Thoracic aorta (tissue), 2 donors: Measurements from ENCODE around the gene HOXA10. TPM values are rescaled to one million over a fixed set of nuclear protein-coding genes. Genes with fewer than 3 reads are reported as not detected.
A peak's percentile ranks its signal among the peaks of the same experiment; 100 is the strongest.

Experiments
- ATAC-seq: fragments of 150-250 bp; one replicate; pipeline ENCODE4 v1.8.0; 2017; ENCODE audit warnings: low read depth; ENCODE audit not compliant: insufficient number of reproducible peaks, low FRiP score
- DNase-seq: peaks from one replicate; pipeline ENCODE4 v3.0.0-alpha.2; 2020; ENCODE audit warnings: low spot score
- H3K27ac ChIP-seq, 2 donors: fragments of 200-600 bp; sonication (generic); 1 replicate in 1 of 2; 2 replicates in 1 of 2; pipeline ENCODE4 v1.5.1; 2016; ENCODE audit warnings: mild to moderate bottlenecking in 2 of 2, moderate library complexity in 2 of 2
- H3K27me3 ChIP-seq: fragments of 200-600 bp; sonication (generic); replicated peaks from 2 replicates; pipeline ENCODE4 v1.6.0; 2016; ENCODE audit warnings: mild to moderate bottlenecking; ENCODE audit not compliant: insufficient read depth
- H3K36me3 ChIP-seq: fragments of 200-600 bp; sonication (generic); one replicate; pipeline ENCODE4 v1.5.1; 2016
- H3K4me1 ChIP-seq, 2 donors: fragments of 200-600 bp; sonication (generic); 1 replicate in 1 of 2; 2 replicates in 1 of 2; pipeline versions ENCODE4 v1.5.1 to v1.6.0; 2016; ENCODE audit warnings: low read depth in 2 of 2, mild to moderate bottlenecking in 1 of 2; ENCODE audit not compliant: control insufficient read depth in 1 of 2
- H3K4me3 ChIP-seq: fragments of 200-600 bp; sonication (generic); 2 replicates; pipeline ENCODE4 v1.5.1; 2016; ENCODE audit warnings: mild to moderate bottlenecking
- H3K9me3 ChIP-seq: fragments of 200-600 bp; sonication (generic); 2 replicates; pipeline ENCODE4 v1.5.1; 2016
- CTCF ChIP-seq: fragments of 200-600 bp; sonication (generic); IDR thresholded peaks from one replicate; pipeline ENCODE4 v1.5.1; 2019; ENCODE audit warnings: antibody characterized with exemption
- total RNA-seq, 2 donors: library from RNA; depleted of rRNA; stranded (reverse); fragments of >200 nt; gene quantifications; one replicate each; pipeline versions ENCODE4 v1.1.0 to v1.2.3, GENCODE V29; 2016

Gene HOXA10
- total RNA-seq, 2 donors from 2014 or later, result 0.81 TPM; not detected in 1

- ATAC-seq (no peak), DNase-seq (no peak)
- H3K4me1 ChIP-seq, result peaks cover 5 to 47% of the 10 kb centered on the region in 2 donors
- peak overlapping the region; percentile 71 for H3K4me3 ChIP-seq
- H3K36me3 ChIP-seq, result peaks cover 8% of the 10 kb centered on the region
- H3K27me3 ChIP-seq, result no peaks in the 10 kb centered on the region
- peak overlapping the region; percentile 64 to 89 for H3K27ac ChIP-seq
- H3K9me3 ChIP-seq, result no peaks in the 10 kb centered on the region
- no peak for TF ChIP-seq CTCF
These were observed 25.1 kb downstream of the HOXA10 start for GRCh38 chr7:27148756-27149641.

GRCh38 chr7:27148031-27148755, 25.9 kb downstream of the HOXA10 start:
- H3K36me3 ChIP-seq, result peaks cover 8% of the 10 kb centered on the region
- ATAC-seq (no peak), DNase-seq (no peak)
- H3K9me3 ChIP-seq, result no peaks in the 10 kb centered on the region
- peak overlapping the region; percentile 64 to 89 for H3K27ac ChIP-seq
- H3K4me1 ChIP-seq, result peaks cover 5 to 47% of the 10 kb centered on the region in 2 donors
- no peaks in the 10 kb centered on the region for H3K27me3 ChIP-seq
- TF ChIP-seq CTCF, result no peak
- peak overlapping the region; percentile 71 for H3K4me3 ChIP-seq

GRCh38 chr7:27147199-27148030, 26.7 kb downstream of the HOXA10 start, which contains the start of gene HOXA6:
Gene HOXA6, minus strand, starts transcription at chr7:27147774. Its CDS starts 25 bp downstream, at chr7:27147749.
- Histone ChIP-seq H3K4me3 (peak within 1 kb of the TSS; percentile 71), H3K9me3 (no peaks in the 10 kb centered on the region), H3K36me3 (peaks cover 8% of the 10 kb centered on the region), H3K4me1 (peaks cover 5 to 40% of the 10 kb centered on the region in 2 donors), H3K27ac (peak within 1 kb of the TSS; percentile 64 to 89), H3K27me3 (no peaks in the 10 kb centered on the region)
- TF ChIP-seq CTCF, result no peak
- ATAC-seq (no peak), DNase-seq (no peak)

- DNase-seq (no peak), ATAC-seq (no peak)
- H3K4me1 ChIP-seq, result peaks cover 5 to 41% of the 10 kb centered on the region in 2 donors
- no peaks in the 10 kb centered on the region for H3K27me3 ChIP-seq
- no peak for TF ChIP-seq CTCF
- no peaks in the 10 kb centered on the region for H3K9me3 ChIP-seq
- peaks cover 8% of the 10 kb centered on the region for H3K36me3 ChIP-seq
- H3K4me3 ChIP-seq, result peak overlapping the region; percentile 71
- peak overlapping the region; percentile 64 to 89 for H3K27ac ChIP-seq
These were observed 27.5 kb downstream of the HOXA10 start for GRCh38 chr7:27146491-27147198.
